GM23338 (cell line): ENCODE data around the gene CHN2. TPM values are rescaled to one million over a fixed set of nuclear protein-coding genes. Genes with fewer than 3 reads are reported as not detected.

ENCODE experiments used
- ATAC-seq: fragments of 200-7000 bp; cut with Tn5 transposase; 3 replicates; pipeline ENCODE4 v1.9.1; 2020
- DNase-seq: peaks from one replicate; pipeline ENCODE4 v3.0.0-alpha.2; 2015; ENCODE audit warnings: low spot score
- H2AFZ ChIP-seq: fragments of 200-600 bp; sonication (generic); 2 replicates; pipeline ENCODE4 v1.8.0; 2016; ENCODE audit warnings: antibody characterized with exemption, mild to moderate bottlenecking, moderate library complexity
- H3F3A ChIP-seq: fragments of 200-600 bp; sonication (generic); replicated peaks from 2 replicates; pipeline ENCODE4 v1.8.0; 2017; ENCODE audit warnings: antibody characterized with exemption, mixed run types, low read depth
- H3K27ac ChIP-seq: fragments of 200-600 bp; sonication (generic); 2 replicates; pipeline ENCODE4 v1.6.1; 2016; ENCODE audit warnings: low read depth
- H3K27me3 ChIP-seq: fragments of 200-600 bp; sonication (generic); 2 replicates; pipeline ENCODE4 v1.8.0; 2016; ENCODE audit warnings: mild to moderate bottlenecking, mixed run types, moderate library complexity; ENCODE audit not compliant: insufficient read depth
- H3K36me3 ChIP-seq: fragments of 200-600 bp; sonication (generic); 2 replicates; pipeline ENCODE4 v1.8.0; 2016; ENCODE audit warnings: mild to moderate bottlenecking; ENCODE audit not compliant: insufficient read depth
- H3K4me1 ChIP-seq: fragments of 200-600 bp; sonication (generic); 2 replicates; pipeline ENCODE4 v1.8.0; 2016; ENCODE audit warnings: mild to moderate bottlenecking, moderate library complexity; ENCODE audit not compliant: insufficient read depth
- H3K4me2 ChIP-seq: fragments of 200-600 bp; sonication (generic); 2 replicates; pipeline ENCODE4 v1.7.1; 2017; ENCODE audit warnings: mixed run types
- H3K4me3 ChIP-seq: fragments of 200-600 bp; sonication (generic); 2 replicates; pipeline ENCODE4 v1.6.1; 2016; ENCODE audit warnings: mixed run types
- H3K79me2 ChIP-seq: fragments of 200-600 bp; sonication (generic); replicated peaks from 2 replicates; pipeline ENCODE4 v1.8.0; 2017; ENCODE audit warnings: mild to moderate bottlenecking; ENCODE audit not compliant: insufficient read depth
- H3K9me2 ChIP-seq: fragments of 200-600 bp; sonication (generic); 2 replicates; pipeline ENCODE4 v1.8.0; 2017; ENCODE audit not compliant: insufficient read depth
- H4K20me1 ChIP-seq: fragments of 200-600 bp; sonication (generic); replicated peaks from 2 replicates; pipeline ENCODE4 v1.8.0; 2017; ENCODE audit warnings: mild to moderate bottlenecking; ENCODE audit not compliant: insufficient read depth
- H3K27ac Mint-ChIP-seq: 2 replicates; pipeline ENCODE4 v1.8.0; 2020; ENCODE audit warnings: inconsistent platforms, mild to moderate bottlenecking, moderate library complexity, mixed read lengths
- H3K27me3 Mint-ChIP-seq: 3 replicates; pipeline ENCODE4 v1.8.0; 2022; ENCODE audit warnings: low read depth, mild to moderate bottlenecking, moderate library complexity, mixed read lengths, inconsistent platforms; ENCODE audit not compliant: insufficient read depth, poor library complexity
- H3K36me3 Mint-ChIP-seq: 3 replicates; pipeline ENCODE4 v1.8.0; 2021; ENCODE audit warnings: low read depth, mild to moderate bottlenecking, inconsistent platforms, moderate library complexity, mixed read lengths
- H3K4me1 Mint-ChIP-seq: 3 replicates; pipeline ENCODE4 v1.8.0; 2020; ENCODE audit warnings: mild to moderate bottlenecking, inconsistent platforms, mixed read lengths
- H3K4me3 Mint-ChIP-seq: 3 replicates; pipeline ENCODE4 v1.8.0; 2021; ENCODE audit warnings: moderate library complexity, mild to moderate bottlenecking, inconsistent platforms, mixed read lengths
- H3K9me3 Mint-ChIP-seq: 3 replicates; pipeline ENCODE4 v1.8.0; 2020; ENCODE audit warnings: moderate library complexity, mild to moderate bottlenecking, inconsistent platforms, mixed read lengths
- CTCF ChIP-seq, 2 experiments: fragments of 200-600 bp in 1 of 2; sonication (generic) in 1 of 2; conservative IDR thresholded peaks; 2 replicates each; pipeline versions ENCODE4 v1.5.1 to v1.6.1; 2016 to 2017; ENCODE audit warnings: antibody characterized with exemption in 2 of 2, low read depth in 2 of 2, mild to moderate bottlenecking in 2 of 2, moderate library complexity in 1 of 2
- ETS1 ChIP-seq: IDR thresholded peaks from 2 replicates; pipeline ENCODE4 v1.6.1; 2016; ENCODE audit warnings: antibody characterized with exemption
- EZH2 ChIP-seq: fragments of 200-600 bp; sonication (generic); IDR thresholded peaks from one replicate; pipeline ENCODE4 v1.8.0; 2017; ENCODE audit warnings: antibody characterized with exemption, mild to moderate bottlenecking, low read depth; ENCODE audit not compliant: unreplicated experiment
- NANOG ChIP-seq: IDR thresholded peaks from 2 replicates; pipeline ENCODE4 v1.6.1; 2016; ENCODE audit warnings: antibody characterized with exemption, borderline replicate concordance
- POLR2AphosphoS5 ChIP-seq: IDR thresholded peaks from 2 replicates; pipeline ENCODE4 v1.6.1; 2016; ENCODE audit warnings: antibody characterized with exemption, low read depth
- STAT1 ChIP-seq: IDR thresholded peaks from one replicate; pipeline ENCODE4 v1.6.1; 2016; ENCODE audit warnings: antibody characterized with exemption; ENCODE audit not compliant: unreplicated experiment
- ZNF114 ChIP-seq: fragments of 250-450 bp; sonication (Bioruptor Pico); IDR thresholded peaks from 2 replicates; pipeline ENCODE4 v1.5.0; 2020; ENCODE audit warnings: mild to moderate bottlenecking, moderate library complexity
- ZNF331 ChIP-seq: fragments of 250-450 bp; sonication (Bioruptor Pico); IDR thresholded peaks from 2 replicates; pipeline ENCODE4 v1.5.0; 2020; ENCODE audit warnings: low read depth, mild to moderate bottlenecking, moderate library complexity
- polyA plus RNA-seq: library from polyadenylated mRNA; unstranded; fragments of >200 nt; fragmentation: Nextera tagmentation; extraction: Ambion mirVana; gene quantifications from 2 replicates; pipeline ENCODE4 v1.2.1, GENCODE V29; 2016
- total RNA-seq: library from RNA; depleted of rRNA; stranded (reverse); fragments of >200 nt; shearing (Covaris generic); gene quantifications from 2 replicates; pipeline ENCODE4 v1.2.3, GENCODE V29; 2014

CHN2 gene
- total and polyA plus RNA-seq, 2 experiments from 2014 or later = 6.1 to 7.5 TPM

- H3K36me3 Mint-ChIP-seq = peaks cover 3% of the 10 kb centered on the region; the same call in 1 of the 3 replicates
- Histone ChIP-seq H3K27me3 (no peaks in the 10 kb centered on the region), H3K4me3 (no peak overlapping the region), H3K4me2 (no peak overlapping the region), H3F3A (no peaks in the 10 kb centered on the region), H2AFZ (no peak overlapping the region), H3K27ac (no peak overlapping the region), H3K9me2 (peaks cover 5% of the 10 kb centered on the region; the same call in 1 of the 2 replicates), H3K4me1 (peaks cover 39% of the 10 kb centered on the region), H3K79me2 (no peaks in the 10 kb centered on the region), H3K36me3 (no peaks in the 10 kb centered on the region), H4K20me1 (no peaks in the 10 kb centered on the region)
- DNase-seq (peak; percentile 35), ATAC-seq (peak; percentile 36)
- H3K4me1 Mint-ChIP-seq = peaks cover 41% of the 10 kb centered on the region
- TF ChIP-seq NANOG = no peak
- TF ChIP-seq ETS1 = no peak
- TF ChIP-seq STAT1 = no peak
- TF ChIP-seq ZNF331 = no peak
- TF ChIP-seq EZH2 = no peak
- peak; percentile 46 to 52 for TF ChIP-seq CTCF (conservative IDR thresholded peaks at IDR 0.05; ENCODE audit: low read depth in 2 of 2)
- peaks cover 4% of the 10 kb centered on the region; the same call in 2 of the 3 replicates for H3K9me3 Mint-ChIP-seq
- H3K27ac Mint-ChIP-seq = no peak overlapping the region
- H3K27me3 Mint-ChIP-seq = peaks cover 2% of the 10 kb centered on the region
- no peak overlapping the region for H3K4me3 Mint-ChIP-seq
Measured at GRCh38 chr7:29309041-29309854, 114.7 kb downstream of the CHN2 start.

GRCh38 chr7:29310625-29311024, 116.0 kb downstream of the CHN2 start:
- Histone ChIP-seq H3F3A (no peaks in the 10 kb centered on the region), H3K27ac (no peak overlapping the region), H3K4me3 (no peak overlapping the region), H2AFZ (no peak overlapping the region), H3K79me2 (no peaks in the 10 kb centered on the region), H3K4me2 (no peak overlapping the region), H4K20me1 (no peaks in the 10 kb centered on the region), H3K9me2 (peaks cover 5% of the 10 kb centered on the region; the same call in 1 of the 2 replicates), H3K36me3 (no peaks in the 10 kb centered on the region), H3K27me3 (no peaks in the 10 kb centered on the region), H3K4me1 (peaks cover 27% of the 10 kb centered on the region)
- Mint-ChIP-seq H3K27ac (no peak overlapping the region), H3K4me3 (no peak overlapping the region), H3K4me1 (peaks cover 32% of the 10 kb centered on the region), H3K36me3 (peaks cover 3% of the 10 kb centered on the region; the same call in 1 of the 3 replicates), H3K27me3 (peaks cover 2% of the 10 kb centered on the region), H3K9me3 (peaks cover 4% of the 10 kb centered on the region; the same call in 2 of the 3 replicates)
- DNase-seq (no peak), ATAC-seq (no peak)
- TF ChIP-seq EZH2 (no peak), ZNF114 (CRISPR knock-in tag) (no peak), ZNF331 (no peak), POLR2AphosphoS5 (no peak)
